Right atrium auricular region (tissue), 2 donors: ENCODE results near the gene CPLX1. TPM values are rescaled to one million over a fixed set of nuclear protein-coding genes. Genes with fewer than 3 reads are reported as not detected.

ENCODE experiments used
- DNase-seq: peaks from one replicate; pipeline ENCODE4 v3.0.0-alpha.2; 2019; ENCODE audit warnings: low spot score
- H3K27ac ChIP-seq, 2 donors: fragments of 200-600 bp; sonication (generic); 1 replicate in 1 of 2; 2 replicates in 1 of 2; pipeline ENCODE4 v1.5.1; 2016 to 2019
- H3K27me3 ChIP-seq, 2 donors: fragments of 200-600 bp; sonication (generic); one replicate each; pipeline versions ENCODE4 v1.5.1 to v1.6.0; 2017 to 2019
- H3K36me3 ChIP-seq: fragments of 200-600 bp; sonication (generic); one replicate; pipeline ENCODE4 v1.5.1; 2016
- H3K4me1 ChIP-seq, 2 donors: fragments of 200-600 bp; sonication (generic); one replicate each; pipeline versions ENCODE4 v1.5.1 to v1.6.0; 2017 to 2019
- H3K4me3 ChIP-seq, 2 donors: fragments of 200-600 bp; sonication (generic); 1 replicate in 1 of 2; 2 replicates in 1 of 2; pipeline ENCODE4 v1.5.1; 2017 to 2019; ENCODE audit warnings: mild to moderate bottlenecking in 1 of 2, moderate library complexity in 1 of 2
- H3K9me3 ChIP-seq, 2 donors: fragments of 200-600 bp; sonication (generic); one replicate each; pipeline ENCODE4 v1.5.1; 2019
- total RNA-seq, 2 donors: library from RNA; depleted of rRNA; stranded (reverse); fragments of >200 nt; gene quantifications; one replicate each; pipeline ENCODE4 v1.1.0, GENCODE V29; 2016
- TF ChIP-seq, protein P1 (sequence below), 2 donors: fragments of 200-600 bp; sonication (generic); IDR thresholded peaks; one replicate each; pipeline ENCODE4 v1.5.1; 2019; ENCODE audit warnings: antibody characterized with exemption in 2 of 2

The CPLX1 gene
- total RNA-seq, 2 donors from 2014 or later = 0.98 to 2.3 TPM

DNA sequence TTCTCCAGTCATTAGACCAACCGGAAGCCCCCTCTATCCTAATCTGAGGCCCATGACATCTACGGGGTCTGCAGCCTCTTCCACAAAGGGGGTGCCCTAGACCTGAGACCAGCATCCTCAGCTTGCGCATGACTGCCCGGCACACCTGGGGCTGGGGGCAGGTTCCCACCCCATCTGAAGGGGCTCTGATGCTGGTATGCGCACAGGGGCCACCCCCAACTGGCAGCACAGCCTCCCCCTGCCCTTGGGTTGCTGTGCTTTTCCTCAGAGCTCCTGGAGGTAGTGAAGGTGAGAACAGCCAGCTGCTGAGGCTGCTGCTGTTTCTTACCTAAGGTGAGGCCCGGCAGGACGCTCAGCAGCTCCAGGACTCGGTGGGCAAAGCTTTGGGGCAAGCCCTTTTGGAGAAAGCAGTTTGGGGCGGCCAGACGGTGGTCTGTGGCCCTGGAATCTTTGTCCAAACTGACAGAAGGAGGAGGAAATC is 18.9 kb upstream of the CPLX1 start:
- H3K36me3 ChIP-seq = peaks cover 10% of the 10 kb centered on the region
- no peaks in the 10 kb centered on the region for H3K4me1 ChIP-seq
- H3K4me3 ChIP-seq = no peak overlapping the region
- TF ChIP-seq, protein P1, sequence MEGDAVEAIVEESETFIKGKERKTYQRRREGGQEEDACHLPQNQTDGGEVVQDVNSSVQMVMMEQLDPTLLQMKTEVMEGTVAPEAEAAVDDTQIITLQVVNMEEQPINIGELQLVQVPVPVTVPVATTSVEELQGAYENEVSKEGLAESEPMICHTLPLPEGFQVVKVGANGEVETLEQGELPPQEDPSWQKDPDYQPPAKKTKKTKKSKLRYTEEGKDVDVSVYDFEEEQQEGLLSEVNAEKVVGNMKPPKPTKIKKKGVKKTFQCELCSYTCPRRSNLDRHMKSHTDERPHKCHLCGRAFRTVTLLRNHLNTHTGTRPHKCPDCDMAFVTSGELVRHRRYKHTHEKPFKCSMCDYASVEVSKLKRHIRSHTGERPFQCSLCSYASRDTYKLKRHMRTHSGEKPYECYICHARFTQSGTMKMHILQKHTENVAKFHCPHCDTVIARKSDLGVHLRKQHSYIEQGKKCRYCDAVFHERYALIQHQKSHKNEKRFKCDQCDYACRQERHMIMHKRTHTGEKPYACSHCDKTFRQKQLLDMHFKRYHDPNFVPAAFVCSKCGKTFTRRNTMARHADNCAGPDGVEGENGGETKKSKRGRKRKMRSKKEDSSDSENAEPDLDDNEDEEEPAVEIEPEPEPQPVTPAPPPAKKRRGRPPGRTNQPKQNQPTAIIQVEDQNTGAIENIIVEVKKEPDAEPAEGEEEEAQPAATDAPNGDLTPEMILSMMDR (IDR thresholded peaks at IDR 0.05) = no peak
- H3K27me3 ChIP-seq = no peaks in the 10 kb centered on the region
- no peaks in the 10 kb centered on the region for H3K9me3 ChIP-seq
- H3K27ac ChIP-seq = no peak overlapping the region
- DNase-seq = no peak

DNA sequence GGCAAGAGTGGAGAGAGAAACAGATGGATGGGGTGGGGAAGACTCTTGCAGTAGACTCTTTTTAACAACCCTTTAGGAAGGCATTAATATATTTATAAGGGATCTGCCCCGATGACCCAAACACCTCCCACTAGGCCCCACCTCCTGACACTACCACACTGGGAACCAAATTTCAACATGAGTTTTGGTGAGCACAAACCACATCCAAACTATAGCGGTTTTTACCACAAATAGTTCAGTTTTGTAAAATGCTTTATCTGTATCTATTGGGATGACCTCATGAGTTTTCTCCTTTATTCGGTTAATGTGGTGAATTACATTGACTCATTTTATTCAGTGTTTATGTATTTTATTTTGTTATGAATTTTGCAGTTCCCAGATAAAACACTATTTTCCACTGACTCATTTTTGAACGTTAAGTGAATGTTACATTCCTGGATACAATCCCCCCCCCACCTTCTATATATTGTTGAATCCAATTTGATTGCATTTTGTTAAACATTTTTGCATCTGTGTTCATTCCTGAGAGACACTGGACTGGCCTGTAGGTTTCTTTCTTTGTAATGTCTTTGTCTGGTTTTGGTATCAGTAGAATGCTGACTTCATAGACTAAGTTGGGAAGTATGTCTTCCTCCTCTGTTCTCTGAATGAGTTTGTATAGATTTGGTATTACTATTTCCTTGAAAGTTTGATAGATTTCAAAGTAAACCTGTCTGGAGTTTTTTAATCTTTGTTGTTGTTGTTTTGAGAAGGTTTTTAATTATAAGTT is 13.9 kb upstream of the CPLX1 start:
- TF ChIP-seq, protein P1 (IDR thresholded peaks at IDR 0.05) = no peak
- Histone ChIP-seq H3K27me3 (no peaks in the 10 kb centered on the region), H3K4me1 (peaks cover 0 to 10% of the 10 kb centered on the region in 2 donors), H3K36me3 (no peaks in the 10 kb centered on the region), H3K4me3 (no peak overlapping the region), H3K9me3 (peaks cover 5 to 18% of the 10 kb centered on the region in 2 donors), H3K27ac (no peak overlapping the region)
- DNase-seq = no peak

DNA sequence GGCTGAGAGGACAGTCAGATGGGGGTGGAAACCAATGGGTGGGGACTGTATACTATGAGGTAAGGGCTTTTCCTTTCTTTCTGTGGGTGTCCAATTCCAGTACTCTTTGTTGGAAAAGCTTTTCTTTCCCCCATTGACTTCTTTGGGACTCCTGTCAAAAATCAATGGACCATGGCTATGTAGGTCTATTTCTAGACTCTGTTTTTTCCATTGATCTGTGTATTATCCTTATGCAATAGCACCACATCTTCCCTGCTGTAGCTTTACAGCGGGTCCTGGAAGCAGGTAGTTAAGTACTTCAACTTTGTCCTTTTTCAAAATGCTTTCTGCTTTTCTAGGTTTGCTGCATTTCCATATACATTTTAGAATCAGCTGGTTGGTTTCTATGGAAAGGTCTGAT is 11.8 kb upstream of the CPLX1 start:
- H3K27me3 ChIP-seq = no peaks in the 10 kb centered on the region
- DNase-seq = no peak
- TF ChIP-seq, protein P1 (IDR thresholded peaks at IDR 0.05) = no peak
- no peaks in the 10 kb centered on the region for H3K36me3 ChIP-seq
- H3K27ac ChIP-seq = no peak overlapping the region
- peaks cover 5 to 18% of the 10 kb centered on the region in 2 donors for H3K9me3 ChIP-seq
- peaks cover 0 to 10% of the 10 kb centered on the region in 2 donors for H3K4me1 ChIP-seq
- no peak overlapping the region for H3K4me3 ChIP-seq

DNA sequence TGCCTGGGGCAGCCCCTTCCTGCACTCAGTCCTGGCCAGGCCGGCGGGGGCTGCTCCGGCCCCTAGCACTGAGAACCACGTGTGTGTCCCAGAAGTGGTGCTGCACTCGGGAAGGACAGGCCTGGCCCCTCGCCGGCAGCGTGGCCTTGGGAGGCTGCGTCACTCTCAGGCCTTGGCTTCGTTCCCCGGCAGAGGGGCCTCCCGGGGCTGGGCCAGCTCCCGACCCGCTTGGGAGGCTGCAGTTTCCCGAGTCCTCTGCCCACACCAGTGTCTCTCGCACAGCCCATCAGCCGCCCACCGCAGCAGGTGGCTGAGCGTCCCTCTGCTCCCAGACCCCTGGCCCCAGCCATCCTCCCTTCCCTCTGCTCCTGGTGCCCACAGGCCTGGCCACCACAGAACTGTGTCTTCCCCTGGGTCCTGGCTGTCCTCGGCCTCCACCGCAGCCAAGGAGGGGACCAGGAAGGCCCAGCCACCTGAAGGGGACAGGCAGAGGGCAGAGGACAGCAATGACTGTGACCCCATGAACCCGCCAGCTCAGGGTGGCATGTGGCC is 10.9 kb upstream of the CPLX1 start:
- Histone ChIP-seq H3K27ac (no peak overlapping the region), H3K4me1 (peaks cover 0 to 10% of the 10 kb centered on the region in 2 donors), H3K27me3 (no peaks in the 10 kb centered on the region), H3K4me3 (no peak overlapping the region), H3K36me3 (no peaks in the 10 kb centered on the region), H3K9me3 (peaks cover 5 to 18% of the 10 kb centered on the region in 2 donors)
- no peak for DNase-seq
- TF ChIP-seq, protein P1 (IDR thresholded peaks at IDR 0.05) = no peak

DNA sequence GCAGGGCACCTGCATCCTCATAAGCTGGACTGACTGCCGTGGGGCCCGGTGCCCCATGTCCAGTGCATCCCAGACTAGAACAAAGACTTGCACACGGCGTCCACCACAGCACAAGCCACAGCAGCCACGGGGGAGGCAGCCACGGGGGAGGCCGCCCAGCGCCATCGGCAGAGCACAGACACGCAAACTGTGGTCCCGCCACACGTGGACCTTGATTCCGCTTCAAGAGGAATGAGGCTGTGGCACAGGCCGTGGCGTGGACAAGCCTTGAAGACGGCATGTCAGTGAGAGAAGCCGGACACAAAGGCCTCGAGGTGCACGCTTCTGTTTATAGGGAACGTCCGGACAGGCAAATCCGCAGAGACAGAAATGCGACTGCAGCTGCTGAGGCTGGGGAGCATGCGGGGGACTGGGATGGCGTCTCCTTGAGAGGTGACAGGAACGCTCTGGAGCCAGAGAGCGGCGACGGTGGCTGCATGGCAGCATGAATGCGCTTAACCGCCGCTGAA is 10.1 kb upstream of the CPLX1 start:
- H3K36me3 ChIP-seq = no peaks in the 10 kb centered on the region
- DNase-seq = no peak
- peaks cover 0 to 10% of the 10 kb centered on the region in 2 donors for H3K4me1 ChIP-seq
- no peak overlapping the region for H3K27ac ChIP-seq
- H3K27me3 ChIP-seq = no peaks in the 10 kb centered on the region
- no peak overlapping the region for H3K4me3 ChIP-seq
- H3K9me3 ChIP-seq = peaks cover 5 to 18% of the 10 kb centered on the region in 2 donors
- TF ChIP-seq, protein P1 (IDR thresholded peaks at IDR 0.05) = no peak
